GM19193 (cell line): ENCODE results near the gene SNX17.

Experiments
- POLR2A ChIP-seq: IDR thresholded peaks from 4 replicates; pipeline ENCODE4 v1.6.1; 2011; ENCODE audit not compliant: insufficient read depth, insufficient read length; ENCODE audit errors: extremely low read depth

SNX17 gene

GRCh38 chr2:27409321-27410073 is 39.1 kb downstream of the SNX17 start, which contains the start of gene PPM1G:
Gene PPM1G (minus strand): TSS chr2:27409591. CDS start chr2:27409422, 169 bp downstream.
- peak; percentile 96 for TF ChIP-seq POLR2A

GRCh38 chr2:27412419-27413152 is 42.2 kb downstream of the SNX17 start:
- TF ChIP-seq POLR2A = no peak

- TF ChIP-seq POLR2A = no peak
Measured at GRCh38 chr2:27416151-27416550, 45.7 kb downstream of the SNX17 start.

- TF ChIP-seq POLR2A = no peak
Measured at GRCh38 chr2:27420996-27421395, 50.6 kb downstream of the SNX17 start.

- TF ChIP-seq POLR2A = no peak
Measured at GRCh38 chr2:27421660-27422250, 51.3 kb downstream of the SNX17 start.

- no peak for TF ChIP-seq POLR2A
Measured at GRCh38 chr2:27422958-27423357, 52.5 kb downstream of the SNX17 start.
